Endothelial cell of umbilical vein (primary cell): Measurements from ENCODE around the gene AGBL5. TPM values are rescaled to one million over a fixed set of nuclear protein-coding genes. Genes with fewer than 3 reads are reported as not detected.

Source experiments
- BruUV-seq: library from RNA; stranded (reverse); fragments of 400-500 nt; replicated peaks from 2 replicates; lab custom pipeline; 2021; lab: Mats Ljungman, UMichigan
- CTCF ChIA-PET: fragments of 300-600, 350-600 bp; sonication (Branson Sonifier 250); formaldehyde crosslinking; loops from one replicate; lab custom pipeline; 2021; ENCODE audit warnings: antibody characterized with exemption, inconsistent platforms; lab: Charles Lee
- POLR2A ChIA-PET: fragments of 300-600, 350-600 bp; sonication (Branson Sonifier 250); formaldehyde crosslinking; loops from one replicate; lab custom pipeline; 2021; ENCODE audit warnings: antibody characterized with exemption, inconsistent platforms; lab: Charles Lee
- DNase-seq: peaks from one replicate; pipeline ENCODE4 v3.0.0-alpha.2; 2011; ENCODE audit warnings: low read depth, low spot score
- FAIRE-seq: peaks from 2 replicates; lab custom pipeline; 2011; peaks lifted over from hg19 to GRCh38; lab: Jason Lieb, UNC
- H2AFZ ChIP-seq: 2 replicates; pipeline ENCODE4 v1.6.0; 2012; ENCODE audit warnings: low read depth, low read length, control low read depth, inconsistent platforms
- H3K27ac ChIP-seq: 2 replicates; pipeline ENCODE4 v1.5.1; 2011; ENCODE audit warnings: low read depth, mild to moderate bottlenecking, control low read depth, low read length, moderate library complexity; ENCODE audit not compliant: insufficient read depth
- H3K27me3 ChIP-seq, 2 experiments: 2 replicates each; pipeline versions ENCODE4 v1.6.0 to v1.6.1; 2011; ENCODE audit warnings: low read length in 2 of 2, mixed read lengths in 1 of 2; ENCODE audit not compliant: control insufficient read depth in 2 of 2, insufficient read depth in 2 of 2
- H3K36me3 ChIP-seq, 2 experiments: 2 replicates in 1 of 2; 3 replicates in 1 of 2; pipeline ENCODE4 v1.5.1; 2011; ENCODE audit warnings: low read length in 2 of 2, mild to moderate bottlenecking in 1 of 2, moderate library complexity in 1 of 2; ENCODE audit not compliant: control insufficient read depth in 2 of 2, insufficient read depth in 2 of 2; ENCODE audit errors: extremely low read depth in 1 of 2
- H3K4me1 ChIP-seq: 3 replicates; pipeline ENCODE4 v1.5.1; 2011; ENCODE audit warnings: mild to moderate bottlenecking, low read length; ENCODE audit not compliant: control insufficient read depth, insufficient read depth; ENCODE audit errors: extremely low read depth
- H3K4me2 ChIP-seq: 2 replicates; pipeline ENCODE4 v1.6.1; 2011; ENCODE audit warnings: low read length, control low read depth, mixed read lengths; ENCODE audit not compliant: insufficient read depth
- H3K4me3 ChIP-seq, 3 experiments: fragments of 200-600 bp in 1 of 3; sonication (generic), shearing (Covaris generic) in 1 of 3; replicated peaks in 1 of 3; 2 replicates each; pipeline ENCODE4 v1.5.1; 2011 to 2016; ENCODE audit warnings: control low read depth in 3 of 3, low read length in 3 of 3, mild to moderate bottlenecking in 2 of 3, inconsistent platforms in 1 of 3, low read depth in 1 of 3, moderate library complexity in 1 of 3; ENCODE audit not compliant: insufficient read depth in 1 of 3
- H3K79me2 ChIP-seq: 2 replicates; pipeline ENCODE4 v1.6.0; 2012; ENCODE audit warnings: low read length, inconsistent platforms; ENCODE audit not compliant: control insufficient read depth, insufficient read depth
- H3K9ac ChIP-seq: replicated peaks from 2 replicates; pipeline ENCODE3; 2011; ENCODE audit warnings: low read length, control low read depth; ENCODE audit not compliant: insufficient read depth; ENCODE audit errors: extremely low read depth
- H3K9me1 ChIP-seq: replicated peaks from 3 replicates; pipeline ENCODE4 v1.6.0; 2011; ENCODE audit warnings: mild to moderate bottlenecking, low read length; ENCODE audit not compliant: control insufficient read depth, insufficient read depth; ENCODE audit errors: extremely low read depth
- H3K9me3 ChIP-seq: replicated peaks from 2 replicates; pipeline ENCODE4 v1.5.1; 2012; ENCODE audit warnings: low read length, inconsistent platforms; ENCODE audit not compliant: control insufficient read depth, insufficient read depth
- H4K20me1 ChIP-seq: replicated peaks from 2 replicates; pipeline ENCODE3; 2011; ENCODE audit warnings: mild to moderate bottlenecking, low read length; ENCODE audit not compliant: control insufficient read depth, insufficient read depth; ENCODE audit errors: extremely low read depth
- EZH2 ChIP-seq: IDR thresholded peaks from 2 replicates; pipeline ENCODE4 v1.6.1; 2012; ENCODE audit warnings: borderline replicate concordance, low read depth, mild to moderate bottlenecking, moderate library complexity, low read length, inconsistent platforms; ENCODE audit not compliant: severe bottlenecking
- FOS ChIP-seq: IDR thresholded peaks from 2 replicates; pipeline ENCODE4 v1.6.1; 2011; ENCODE audit warnings: mild to moderate bottlenecking, low read length, moderate library complexity, borderline replicate concordance; ENCODE audit not compliant: insufficient read depth
- GATA2 ChIP-seq: IDR thresholded peaks from 2 replicates; pipeline ENCODE4 v1.7.0; 2011; ENCODE audit warnings: low read depth, mild to moderate bottlenecking, moderate library complexity, mixed read lengths, low read length; ENCODE audit not compliant: insufficient read length, insufficient read depth
- JUN ChIP-seq: IDR thresholded peaks from 2 replicates; pipeline ENCODE4 v1.6.1; 2011; ENCODE audit warnings: borderline replicate concordance, low read depth; ENCODE audit not compliant: insufficient read length, insufficient read depth
- MYC ChIP-seq: IDR thresholded peaks from one replicate; pipeline ENCODE4 v1.6.1; 2011; ENCODE audit warnings: mild to moderate bottlenecking, low read depth, low read length
- POLR2A ChIP-seq: IDR thresholded peaks from 2 replicates; pipeline ENCODE4 v1.6.1; 2012; ENCODE audit warnings: low read depth, mild to moderate bottlenecking, control low read depth, low read length
- POLR2AphosphoS5 ChIP-seq: IDR thresholded peaks from 2 replicates; pipeline ENCODE4 v1.6.1; 2012; ENCODE audit warnings: low read depth, mild to moderate bottlenecking, control low read depth, low read length, moderate library complexity; ENCODE audit not compliant: insufficient read depth
- dilution Hi-C: fragments of 300-500 bp; cut with MboI; formaldehyde crosslinking; loops from one replicate; pipeline ENCODE4 v1.15.0; 2019; ENCODE audit warnings: low sequenced_read_pairs; ENCODE audit not compliant: extremely low pct_ligation_motif_present
- intact Hi-C: fragments of 100-400 bp; cut with micrococcal nuclease; formaldehyde crosslinking; loops from one replicate; pipeline ENCODE4 v1.10.0; 2022
- polyA plus RNA-seq, 4 experiments: library from polyadenylated mRNA; depleted of rRNA in 3 of 4; stranded (reverse) in 3 of 4; unstranded in 1 of 4; fragments of >200 nt; gene quantifications; 2 replicates each; pipeline versions ENCODE4 v1.2.1 to v1.2.3, GENCODE V29; 2011 to 2012; ENCODE audit warnings: missing spikeins in 1 of 4
- total RNA-seq: library from RNA; stranded (reverse); gene quantifications from 2 replicates; pipeline ENCODE4 v1.2.3, GENCODE V29; 2021
- TF ChIP-seq, protein P1 (sequence below), 2 donors: IDR thresholded peaks; 1 replicate in 1 of 2; 2 replicates in 1 of 2; pipeline ENCODE4 v1.5.1; 2011; ENCODE audit warnings: low read length in 2 of 2, mild to moderate bottlenecking in 2 of 2, moderate library complexity in 2 of 2, control low read depth in 1 of 2, inconsistent platforms in 1 of 2, low read depth in 1 of 2; ENCODE audit not compliant: insufficient read depth in 1 of 2; ENCODE audit errors: extremely low read depth in 1 of 2
- TF ChIP-seq, protein P2 (sequence below): IDR thresholded peaks from 2 replicates; pipeline ENCODE4 v1.6.1; 2011; ENCODE audit not compliant: insufficient read depth, insufficient read length

AGBL5 gene
- total and polyA plus RNA-seq, 2 donors (not counting 3 experiments of a cell fraction or from before 2014, with no cell fraction given) = 28.2 to 41.9 TPM

DNA sequence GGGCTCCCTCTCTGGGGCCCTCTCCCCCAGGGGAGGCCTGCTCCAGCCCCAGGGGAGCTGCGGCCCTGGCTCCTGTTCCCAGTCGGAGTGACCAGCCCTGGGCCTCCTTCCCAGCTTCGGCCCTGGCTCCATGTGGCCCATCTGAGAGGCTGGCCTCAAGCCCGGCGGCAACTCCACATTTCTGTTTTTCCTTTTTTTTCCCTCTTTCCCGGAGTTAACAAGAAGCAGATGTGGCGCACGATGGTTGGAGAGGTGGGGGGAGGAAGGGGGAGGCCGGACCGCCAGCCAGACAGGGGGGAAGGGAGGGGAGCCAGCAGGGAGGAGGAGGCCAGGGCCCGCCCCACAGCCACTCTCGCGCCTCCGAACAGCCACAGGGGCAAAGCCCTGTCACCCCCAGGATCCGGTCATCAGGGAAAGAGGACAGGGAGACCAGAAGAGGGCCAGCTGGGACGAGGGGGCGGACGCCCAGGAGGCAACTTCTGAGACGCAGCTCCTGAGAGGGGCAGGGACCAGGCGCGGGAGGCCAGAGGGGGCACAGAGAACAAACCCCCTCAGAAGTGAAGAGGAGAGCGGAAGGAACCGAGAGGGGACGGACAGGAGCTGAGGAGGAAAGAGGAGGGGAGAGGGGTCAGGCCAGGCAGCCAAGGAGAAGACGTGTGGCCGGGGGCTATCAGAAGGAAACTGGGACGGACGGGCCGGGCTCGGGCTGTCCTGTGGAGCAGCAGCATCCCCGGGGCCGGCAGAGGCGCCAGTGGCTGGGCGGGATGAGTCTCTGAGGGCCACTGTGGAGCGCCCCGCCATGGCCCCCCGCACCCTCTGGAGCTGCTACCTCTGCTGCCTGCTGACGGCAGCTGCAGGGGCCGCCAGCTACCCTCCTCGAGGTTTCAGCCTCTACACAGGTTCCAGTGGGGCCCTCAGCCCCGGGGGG is 27.1 kb downstream of the AGBL5 start, which contains the start of gene EMILIN1:
Gene EMILIN1 (plus strand): TSS at position 349 of the 928 bp plus-strand sequence. CDS start 451 bp downstream, at position 800.
- ChIA-PET POLR2A (no interaction called here), CTCF (no interaction called here)
- dilution Hi-C loops (no loop called here), intact Hi-C loops (no loop called here)
- Histone ChIP-seq H3K9me1 (no peaks in the 10 kb centered on the region), H3K27ac (no peak within 1 kb of the TSS), H4K20me1 (no peaks in the 10 kb centered on the region), H2AFZ (peak within 1 kb of the TSS; percentile 60), H3K79me2 (no peaks in the 10 kb centered on the region), H3K9me3 (no peaks in the 10 kb centered on the region), H3K4me2 (no peak within 1 kb of the TSS), H3K9ac (no peak within 1 kb of the TSS), H3K36me3 (no peaks in the 10 kb centered on the region), H3K4me3 (peak within 1 kb of the TSS in 1 of 3 experiments; percentile 28), H3K4me1 (peaks cover 8% of the 10 kb centered on the region), H3K27me3 (no peaks in the 10 kb centered on the region)
- no peak for FAIRE-seq
- TF ChIP-seq MYC = no peak
- TF ChIP-seq, protein P1, sequence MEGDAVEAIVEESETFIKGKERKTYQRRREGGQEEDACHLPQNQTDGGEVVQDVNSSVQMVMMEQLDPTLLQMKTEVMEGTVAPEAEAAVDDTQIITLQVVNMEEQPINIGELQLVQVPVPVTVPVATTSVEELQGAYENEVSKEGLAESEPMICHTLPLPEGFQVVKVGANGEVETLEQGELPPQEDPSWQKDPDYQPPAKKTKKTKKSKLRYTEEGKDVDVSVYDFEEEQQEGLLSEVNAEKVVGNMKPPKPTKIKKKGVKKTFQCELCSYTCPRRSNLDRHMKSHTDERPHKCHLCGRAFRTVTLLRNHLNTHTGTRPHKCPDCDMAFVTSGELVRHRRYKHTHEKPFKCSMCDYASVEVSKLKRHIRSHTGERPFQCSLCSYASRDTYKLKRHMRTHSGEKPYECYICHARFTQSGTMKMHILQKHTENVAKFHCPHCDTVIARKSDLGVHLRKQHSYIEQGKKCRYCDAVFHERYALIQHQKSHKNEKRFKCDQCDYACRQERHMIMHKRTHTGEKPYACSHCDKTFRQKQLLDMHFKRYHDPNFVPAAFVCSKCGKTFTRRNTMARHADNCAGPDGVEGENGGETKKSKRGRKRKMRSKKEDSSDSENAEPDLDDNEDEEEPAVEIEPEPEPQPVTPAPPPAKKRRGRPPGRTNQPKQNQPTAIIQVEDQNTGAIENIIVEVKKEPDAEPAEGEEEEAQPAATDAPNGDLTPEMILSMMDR (IDR thresholded peaks at IDR 0.05; ENCODE audit: extremely low read depth in 1 of 2, insufficient read depth in 1 of 2, low read depth in 1 of 2, low read length in 2 of 2) = no peak
- TF ChIP-seq EZH2 = no peak
- TF ChIP-seq, protein P2, sequence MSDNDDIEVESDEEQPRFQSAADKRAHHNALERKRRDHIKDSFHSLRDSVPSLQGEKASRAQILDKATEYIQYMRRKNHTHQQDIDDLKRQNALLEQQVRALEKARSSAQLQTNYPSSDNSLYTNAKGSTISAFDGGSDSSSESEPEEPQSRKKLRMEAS = no peak
- no peak for TF ChIP-seq FOS
- no peak for TF ChIP-seq POLR2A
- TF ChIP-seq POLR2AphosphoS5 = no peak
- no peak for TF ChIP-seq JUN
- TF ChIP-seq GATA2 = no peak
- peak; percentile 51 for DNase-seq
- no TSS peak for BruUV-seq
